ENCODE results near the gene DCC. TPM values are rescaled to one million over a fixed set of nuclear protein-coding genes. Genes with fewer than 3 reads are reported as not detected.

DCC gene
- total RNA-seq, 1 experiment from 2014 or later: 0.39 TPM

DNA sequence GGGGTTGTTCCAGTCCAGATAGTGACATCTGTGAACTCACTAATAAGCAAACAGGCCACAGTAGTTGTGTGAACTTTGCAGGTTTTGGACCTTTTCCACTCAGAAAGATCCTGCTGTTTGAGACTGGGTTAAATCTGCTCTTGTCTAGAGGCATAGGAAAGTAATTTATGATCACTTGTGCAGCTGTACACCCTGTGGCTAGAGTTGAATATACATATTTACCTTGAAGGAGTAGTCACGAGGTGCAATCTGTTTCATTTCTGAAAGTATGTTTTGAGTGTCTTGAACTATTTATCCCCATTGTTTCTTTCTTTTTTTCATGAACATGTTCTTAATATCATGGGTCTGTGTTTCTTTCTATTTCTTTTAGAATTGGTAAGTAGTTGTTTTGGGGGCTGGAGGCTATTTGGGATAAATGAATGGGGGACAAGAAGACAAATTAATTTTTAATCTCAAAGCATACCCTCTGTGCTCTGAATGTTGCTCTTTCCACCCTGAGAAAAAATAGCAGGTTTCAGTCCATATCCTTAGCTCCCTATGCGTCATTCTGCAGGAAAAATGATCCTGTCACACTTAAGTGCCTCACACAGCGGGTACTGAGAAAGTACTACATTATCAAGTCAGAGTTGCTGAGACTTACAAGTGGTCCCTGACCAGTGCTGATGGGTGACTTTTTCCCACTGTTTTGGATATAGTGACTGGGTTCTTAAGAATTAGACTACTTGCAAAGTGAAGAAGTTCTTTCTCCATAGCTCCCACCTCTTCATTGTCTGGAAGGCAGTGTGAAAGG, 28.2 kb downstream of the DCC start:
- H3K27ac Mint-ChIP-seq (ENCODE audit: unreplicated experiment): no peak overlapping the region
- TF ChIP-seq, protein P1, sequence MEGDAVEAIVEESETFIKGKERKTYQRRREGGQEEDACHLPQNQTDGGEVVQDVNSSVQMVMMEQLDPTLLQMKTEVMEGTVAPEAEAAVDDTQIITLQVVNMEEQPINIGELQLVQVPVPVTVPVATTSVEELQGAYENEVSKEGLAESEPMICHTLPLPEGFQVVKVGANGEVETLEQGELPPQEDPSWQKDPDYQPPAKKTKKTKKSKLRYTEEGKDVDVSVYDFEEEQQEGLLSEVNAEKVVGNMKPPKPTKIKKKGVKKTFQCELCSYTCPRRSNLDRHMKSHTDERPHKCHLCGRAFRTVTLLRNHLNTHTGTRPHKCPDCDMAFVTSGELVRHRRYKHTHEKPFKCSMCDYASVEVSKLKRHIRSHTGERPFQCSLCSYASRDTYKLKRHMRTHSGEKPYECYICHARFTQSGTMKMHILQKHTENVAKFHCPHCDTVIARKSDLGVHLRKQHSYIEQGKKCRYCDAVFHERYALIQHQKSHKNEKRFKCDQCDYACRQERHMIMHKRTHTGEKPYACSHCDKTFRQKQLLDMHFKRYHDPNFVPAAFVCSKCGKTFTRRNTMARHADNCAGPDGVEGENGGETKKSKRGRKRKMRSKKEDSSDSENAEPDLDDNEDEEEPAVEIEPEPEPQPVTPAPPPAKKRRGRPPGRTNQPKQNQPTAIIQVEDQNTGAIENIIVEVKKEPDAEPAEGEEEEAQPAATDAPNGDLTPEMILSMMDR (IDR thresholded peaks at IDR 0.05; ENCODE audit: insufficient read depth in 1 of 2, low read depth in 1 of 2, low read length in 1 of 2, severe bottlenecking in 1 of 2, unreplicated experiment in 1 of 2): no peak
- H3K36me3 ChIP-seq (ENCODE audit: control insufficient read depth, insufficient read depth, low read length): no peaks in the 10 kb centered on the region
- DNase-seq: no peak
- no peaks in the 10 kb centered on the region for H3K9me3 Mint-ChIP-seq (ENCODE audit: unreplicated experiment)
- peaks cover 3% of the 10 kb centered on the region for H3K27me3 Mint-ChIP-seq (ENCODE audit: insufficient read depth, unreplicated experiment)
- no peaks in the 10 kb centered on the region for H3K36me3 Mint-ChIP-seq (ENCODE audit: insufficient read depth, unreplicated experiment)
- BruUV-seq (replicated peaks): no TSS peak
- no peak overlapping the region for H3K4me3 Mint-ChIP-seq (ENCODE audit: unreplicated experiment)
- no peaks in the 10 kb centered on the region for H3K4me1 Mint-ChIP-seq (ENCODE audit: low read depth, unreplicated experiment)
- ChIA-PET CTCF (no interaction called here), POLR2A (no interaction called here)
- no peak overlapping the region for H3K4me3 ChIP-seq (ENCODE audit: low read depth, low read length)
- H3K9me3 ChIP-seq: no peaks in the 10 kb centered on the region
- H3K27me3 ChIP-seq (replicated peaks; ENCODE audit: control insufficient read depth, insufficient read depth, low read length): no peaks in the 10 kb centered on the region
- intact Hi-C loops (cut with micrococcal nuclease; ENCODE audit: unreplicated experiment): no loop called here
- no peaks in the 10 kb centered on the region for H3K4me1 ChIP-seq

DNA sequence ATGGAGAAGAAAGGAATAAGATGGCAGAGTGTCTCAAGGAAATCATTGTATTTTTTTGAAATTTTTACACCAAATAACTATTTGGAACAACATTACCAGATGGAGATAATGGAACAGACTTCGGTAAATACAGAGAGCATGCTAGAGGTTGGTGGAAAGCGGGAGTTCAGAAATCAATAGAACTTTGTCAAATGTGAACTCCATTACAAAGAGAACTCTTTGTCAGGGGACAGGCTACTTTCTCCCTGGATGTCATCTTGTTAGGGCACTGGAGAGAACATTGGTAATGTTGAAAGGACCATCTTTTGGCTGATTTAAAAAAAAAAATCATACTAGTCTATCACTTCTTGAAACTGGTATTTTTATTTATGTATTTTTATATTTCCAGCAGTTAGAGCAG, 30.8 kb downstream of the DCC start:
- no peaks in the 10 kb centered on the region for H3K4me1 ChIP-seq
- peaks cover 3% of the 10 kb centered on the region for H3K27me3 Mint-ChIP-seq (ENCODE audit: insufficient read depth, unreplicated experiment)
- no peaks in the 10 kb centered on the region for H3K27me3 ChIP-seq (replicated peaks; ENCODE audit: control insufficient read depth, insufficient read depth, low read length)
- H3K4me3 Mint-ChIP-seq (ENCODE audit: unreplicated experiment): no peak overlapping the region
- H3K27ac Mint-ChIP-seq (ENCODE audit: unreplicated experiment): no peak overlapping the region
- no peak overlapping the region for H3K4me3 ChIP-seq (ENCODE audit: low read depth, low read length)
- no TSS peak for BruUV-seq (replicated peaks)
- ChIA-PET CTCF (no interaction called here), POLR2A (no interaction called here)
- no peaks in the 10 kb centered on the region for H3K9me3 ChIP-seq
- intact Hi-C loops (cut with micrococcal nuclease; ENCODE audit: unreplicated experiment): no loop called here
- H3K36me3 Mint-ChIP-seq (ENCODE audit: insufficient read depth, unreplicated experiment): no peaks in the 10 kb centered on the region
- no peaks in the 10 kb centered on the region for H3K36me3 ChIP-seq (ENCODE audit: control insufficient read depth, insufficient read depth, low read length)
- TF ChIP-seq, protein P1 (IDR thresholded peaks at IDR 0.05; ENCODE audit: insufficient read depth in 1 of 2, low read depth in 1 of 2, low read length in 1 of 2, severe bottlenecking in 1 of 2, unreplicated experiment in 1 of 2): no peak
- no peaks in the 10 kb centered on the region for H3K9me3 Mint-ChIP-seq (ENCODE audit: unreplicated experiment)
- no peak for DNase-seq
- H3K4me1 Mint-ChIP-seq (ENCODE audit: low read depth, unreplicated experiment): no peaks in the 10 kb centered on the region

DNA sequence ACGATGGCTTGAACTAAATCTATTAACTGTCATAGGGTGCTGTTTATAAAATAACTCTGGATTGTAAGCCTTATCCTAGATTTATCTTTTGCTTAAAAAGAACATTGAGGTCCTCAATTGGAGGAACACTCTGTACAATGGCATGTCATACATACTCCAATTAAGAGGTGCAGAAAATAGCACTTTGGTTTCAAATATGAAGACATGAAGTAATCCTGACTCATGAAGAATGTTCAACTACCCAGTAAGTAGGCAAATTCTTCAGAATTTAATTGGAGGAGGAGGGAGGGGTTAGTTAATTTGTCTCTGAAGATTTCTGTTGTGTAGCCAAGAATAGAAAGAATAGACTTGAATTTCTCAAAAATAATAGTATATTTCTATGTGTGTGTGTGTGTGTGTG, 36.1 kb downstream of the DCC start:
- ChIA-PET CTCF (no interaction called here), POLR2A (no interaction called here)
- no peaks in the 10 kb centered on the region for H3K27me3 ChIP-seq (replicated peaks; ENCODE audit: control insufficient read depth, insufficient read depth, low read length)
- no peaks in the 10 kb centered on the region for H3K4me1 ChIP-seq
- TF ChIP-seq, protein P1 (IDR thresholded peaks at IDR 0.05; ENCODE audit: insufficient read depth in 1 of 2, low read depth in 1 of 2, low read length in 1 of 2, severe bottlenecking in 1 of 2, unreplicated experiment in 1 of 2): no peak
- no peaks in the 10 kb centered on the region for H3K36me3 Mint-ChIP-seq (ENCODE audit: insufficient read depth, unreplicated experiment)
- no peaks in the 10 kb centered on the region for H3K27me3 Mint-ChIP-seq (ENCODE audit: insufficient read depth, unreplicated experiment)
- H3K9me3 Mint-ChIP-seq (ENCODE audit: unreplicated experiment): no peaks in the 10 kb centered on the region
- no peak overlapping the region for H3K4me3 ChIP-seq (ENCODE audit: low read depth, low read length)
- no peaks in the 10 kb centered on the region for H3K36me3 ChIP-seq (ENCODE audit: control insufficient read depth, insufficient read depth, low read length)
- no peak overlapping the region for H3K27ac Mint-ChIP-seq (ENCODE audit: unreplicated experiment)
- no TSS peak for BruUV-seq (replicated peaks)
- DNase-seq: no peak
- H3K9me3 ChIP-seq: no peaks in the 10 kb centered on the region
- H3K4me1 Mint-ChIP-seq (ENCODE audit: low read depth, unreplicated experiment): no peaks in the 10 kb centered on the region
- H3K4me3 Mint-ChIP-seq (ENCODE audit: unreplicated experiment): no peak overlapping the region
- intact Hi-C loops (cut with micrococcal nuclease; ENCODE audit: unreplicated experiment): no loop called here

Data from Caco-2 (cell line).